Panc1 (cell line): Measurements from ENCODE around the gene FAM53A. TPM values are rescaled to one million over a fixed set of nuclear protein-coding genes. Genes with fewer than 3 reads are reported as not detected.
A peak's percentile ranks its signal among the peaks of the same experiment; 100 is the strongest.

Source experiments
- ATAC-seq: fragments of 200-7000 bp; cut with Tn5 transposase; 2 replicates; pipeline ENCODE4 v1.9.1; 2020; ENCODE audit warnings: mild to moderate bottlenecking, moderate library complexity
- BruUV-seq: library from RNA; stranded (reverse); fragments of 400-500 nt; replicated peaks from 2 replicates; lab custom pipeline; 2021; lab: Mats Ljungman, UMichigan
- CTCF ChIA-PET: fragments of 300-600 bp; sonication (Branson Sonifier 250); formaldehyde crosslinking; loops from one replicate; lab custom pipeline; 2022; ENCODE audit warnings: antibody characterized with exemption; lab: Charles Lee
- POLR2A ChIA-PET: fragments of 300-600 bp; sonication (Branson Sonifier 250); formaldehyde crosslinking; loops from one replicate; lab custom pipeline; 2022; ENCODE audit warnings: antibody characterized with exemption; lab: Charles Lee
- DNase-seq: peaks from one replicate; pipeline ENCODE4 v3.0.0-alpha.2; 2010; ENCODE audit warnings: low read depth, low spot score
- H3K27ac ChIP-seq: 2 replicates; pipeline ENCODE4 v1.5.1; 2011; ENCODE audit warnings: mild to moderate bottlenecking, low read length, inconsistent platforms
- H3K27me3 ChIP-seq: fragments of 200-500 bp; sonication (Bioruptor generic); 2 replicates; pipeline ENCODE4 v1.6.0; 2014; ENCODE audit warnings: low read length, inconsistent platforms; ENCODE audit not compliant: control insufficient read depth, insufficient read depth
- H3K36me3 ChIP-seq: fragments of 200-500 bp; sonication (Bioruptor generic); 2 replicates; pipeline ENCODE4 v1.5.1; 2014; ENCODE audit warnings: inconsistent platforms, mild to moderate bottlenecking, low read length, moderate library complexity; ENCODE audit not compliant: control insufficient read depth, insufficient read depth
- H3K4me1 ChIP-seq: 2 replicates; pipeline ENCODE4 v1.5.1; 2011; ENCODE audit warnings: inconsistent platforms, mild to moderate bottlenecking, low read length, moderate library complexity; ENCODE audit not compliant: control insufficient read depth, insufficient read depth
- H3K4me3 ChIP-seq, 2 experiments: 2 replicates each; pipeline ENCODE4 v1.5.1; 2011 to 2012; ENCODE audit warnings: low read depth in 2 of 2, low read length in 2 of 2, mild to moderate bottlenecking in 2 of 2, inconsistent platforms in 1 of 2, moderate library complexity in 1 of 2
- H3K9me3 ChIP-seq: fragments of 200-500 bp; sonication (Bioruptor generic); 2 replicates; pipeline ENCODE4 v1.5.1; 2014; ENCODE audit warnings: low read depth, mild to moderate bottlenecking, inconsistent platforms, low read length, moderate library complexity; ENCODE audit not compliant: control insufficient read depth, insufficient read depth
- CTCF ChIP-seq: fragments of 450-650 bp; IDR thresholded peaks from 2 replicates; pipeline ENCODE4 v1.5.1; 2017; ENCODE audit warnings: mild to moderate bottlenecking
- POLR2AphosphoS5 ChIP-seq: IDR thresholded peaks from 2 replicates; pipeline ENCODE4 v1.6.1; 2012; ENCODE audit warnings: mild to moderate bottlenecking, low read depth, low read length, moderate library complexity
- SIN3A ChIP-seq: IDR thresholded peaks from 2 replicates; pipeline ENCODE4 v1.6.1; 2012; ENCODE audit warnings: low read depth, mild to moderate bottlenecking, low read length, moderate library complexity, borderline replicate concordance; ENCODE audit not compliant: insufficient read depth
- TCF7L2 ChIP-seq: IDR thresholded peaks from 2 replicates; pipeline ENCODE4 v1.6.1; 2011; ENCODE audit warnings: mild to moderate bottlenecking, low read depth, low read length, inconsistent platforms
- in situ Hi-C: cut with HindIII; loops from 2 replicates; pipeline ENCODE4 v1.10.0; 2016; ENCODE audit warnings: low sequenced_read_pairs, low pct_unique_long_range_greater_than_20kb
- intact Hi-C: fragments of 100-400 bp; cut with micrococcal nuclease; formaldehyde crosslinking; loops from one replicate; pipeline ENCODE4 v1.10.0; 2022; ENCODE audit not compliant: unreplicated experiment
- total RNA-seq: library from RNA; stranded (reverse); gene quantifications from one replicate; pipeline ENCODE4 v1.2.1, GENCODE V29; 2021; ENCODE audit not compliant: unreplicated experiment
- TF ChIP-seq, protein P1 (sequence below), 2 experiments: IDR thresholded peaks; 2 replicates each; pipeline ENCODE4 v1.6.1; 2011 to 2012; ENCODE audit warnings: low read depth in 2 of 2, control low read depth in 1 of 2, low read length in 1 of 2, mild to moderate bottlenecking in 1 of 2, moderate library complexity in 1 of 2; ENCODE audit not compliant: insufficient read depth in 1 of 2

FAM53A gene
- total RNA-seq, 1 experiment from 2014 or later, result 7.0 TPM

GRCh38 chr4:1728061-1728980 is 44.2 kb upstream of the FAM53A start:
- Histone ChIP-seq H3K9me3 (no peaks in the 10 kb centered on the region), H3K36me3 (peaks cover 5% of the 10 kb centered on the region; the same call in 1 of the 2 replicates), H3K4me3 (no peak overlapping the region), H3K27ac (peak overlapping the region; percentile 77), H3K4me1 (peaks cover 27% of the 10 kb centered on the region), H3K27me3 (no peaks in the 10 kb centered on the region)
- POLR2A ChIA-PET, result no interaction called here
- no peak for ATAC-seq
- TF ChIP-seq TCF7L2 (no peak), POLR2AphosphoS5 (no peak), CTCF (no peak), SIN3A (no peak)
- TF ChIP-seq, protein P1, sequence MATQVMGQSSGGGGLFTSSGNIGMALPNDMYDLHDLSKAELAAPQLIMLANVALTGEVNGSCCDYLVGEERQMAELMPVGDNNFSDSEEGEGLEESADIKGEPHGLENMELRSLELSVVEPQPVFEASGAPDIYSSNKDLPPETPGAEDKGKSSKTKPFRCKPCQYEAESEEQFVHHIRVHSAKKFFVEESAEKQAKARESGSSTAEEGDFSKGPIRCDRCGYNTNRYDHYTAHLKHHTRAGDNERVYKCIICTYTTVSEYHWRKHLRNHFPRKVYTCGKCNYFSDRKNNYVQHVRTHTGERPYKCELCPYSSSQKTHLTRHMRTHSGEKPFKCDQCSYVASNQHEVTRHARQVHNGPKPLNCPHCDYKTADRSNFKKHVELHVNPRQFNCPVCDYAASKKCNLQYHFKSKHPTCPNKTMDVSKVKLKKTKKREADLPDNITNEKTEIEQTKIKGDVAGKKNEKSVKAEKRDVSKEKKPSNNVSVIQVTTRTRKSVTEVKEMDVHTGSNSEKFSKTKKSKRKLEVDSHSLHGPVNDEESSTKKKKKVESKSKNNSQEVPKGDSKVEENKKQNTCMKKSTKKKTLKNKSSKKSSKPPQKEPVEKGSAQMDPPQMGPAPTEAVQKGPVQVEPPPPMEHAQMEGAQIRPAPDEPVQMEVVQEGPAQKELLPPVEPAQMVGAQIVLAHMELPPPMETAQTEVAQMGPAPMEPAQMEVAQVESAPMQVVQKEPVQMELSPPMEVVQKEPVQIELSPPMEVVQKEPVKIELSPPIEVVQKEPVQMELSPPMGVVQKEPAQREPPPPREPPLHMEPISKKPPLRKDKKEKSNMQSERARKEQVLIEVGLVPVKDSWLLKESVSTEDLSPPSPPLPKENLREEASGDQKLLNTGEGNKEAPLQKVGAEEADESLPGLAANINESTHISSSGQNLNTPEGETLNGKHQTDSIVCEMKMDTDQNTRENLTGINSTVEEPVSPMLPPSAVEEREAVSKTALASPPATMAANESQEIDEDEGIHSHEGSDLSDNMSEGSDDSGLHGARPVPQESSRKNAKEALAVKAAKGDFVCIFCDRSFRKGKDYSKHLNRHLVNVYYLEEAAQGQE (IDR thresholded peaks at IDR 0.05; ENCODE audit: insufficient read depth in 1 of 2, low read depth in 2 of 2, low read length in 1 of 2), result no peak
- intact Hi-C loops, result no loop called here
- no peak for DNase-seq
- BruUV-seq, result TSS peak; percentile 19
- in situ Hi-C loops, result no loop called here
- CTCF ChIA-PET, result no interaction called here

DNA sequence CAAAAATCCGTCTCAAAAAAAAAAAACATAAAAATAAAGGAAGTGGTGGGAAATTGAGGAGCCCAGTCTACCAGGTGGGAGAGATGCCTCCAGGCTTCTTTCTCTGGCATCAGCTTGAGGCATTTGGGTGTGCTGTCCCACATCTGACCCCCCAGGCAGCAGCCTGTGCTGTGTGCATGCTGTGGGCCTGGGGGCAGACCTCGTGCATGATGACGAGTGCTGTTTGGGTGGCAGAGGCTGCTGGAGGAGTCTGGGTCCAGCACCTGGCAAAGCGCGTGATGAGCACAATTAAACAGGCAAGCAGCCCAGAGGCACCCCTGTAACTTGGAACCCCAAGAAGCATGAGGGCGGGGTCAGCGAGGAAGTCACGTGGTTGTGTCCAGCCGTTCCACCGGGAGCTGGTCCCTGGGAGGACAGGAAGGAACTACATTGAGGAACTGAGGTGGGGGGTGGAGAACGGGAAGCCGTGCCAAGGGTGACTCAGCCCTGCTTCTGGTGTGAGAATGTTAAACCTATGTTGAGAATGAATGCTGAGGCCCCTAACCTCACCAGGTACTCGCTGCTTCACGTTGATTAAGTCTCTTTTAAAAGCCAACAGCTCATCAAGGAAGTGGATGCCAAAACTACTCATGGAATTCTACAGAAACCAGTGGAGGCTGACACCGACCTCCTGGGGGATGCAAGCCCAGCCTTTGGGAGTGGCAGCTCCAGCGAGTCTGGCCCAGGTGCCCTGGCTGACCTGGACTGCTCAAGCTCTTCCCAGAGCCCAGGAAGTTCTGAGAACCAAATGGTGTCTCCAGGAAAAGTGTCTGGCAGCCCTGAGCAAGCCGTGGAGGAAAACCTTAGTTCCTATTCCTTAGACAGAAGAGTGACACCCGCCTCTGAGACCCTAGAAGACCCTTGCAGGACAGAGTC is 43.3 kb upstream of the FAM53A start:
- BruUV-seq, result no TSS peak
- peak; percentile 61 for ATAC-seq
- intact Hi-C loops (no loop called here), in situ Hi-C loops (no loop called here)
- no peak overlapping the region for H3K4me3 ChIP-seq
- H3K36me3 ChIP-seq, result peaks cover 5% of the 10 kb centered on the region
- ChIA-PET CTCF (no interaction called here), POLR2A (no interaction called here)
- peaks cover 33% of the 10 kb centered on the region for H3K4me1 ChIP-seq
- no peak for DNase-seq
- no peaks in the 10 kb centered on the region for H3K27me3 ChIP-seq
- peak overlapping the region; percentile 77 for H3K27ac ChIP-seq
- TF ChIP-seq TCF7L2 (no peak), CTCF (no peak), POLR2AphosphoS5 (no peak), SIN3A (no peak)
- TF ChIP-seq, protein P1 (IDR thresholded peaks at IDR 0.05; ENCODE audit: insufficient read depth in 1 of 2, low read depth in 2 of 2, low read length in 1 of 2), result no peak
- no peaks in the 10 kb centered on the region for H3K9me3 ChIP-seq
